HepG2 (cell line): ENCODE measurements around the gene ARVCF. TPM values are rescaled to one million over a fixed set of nuclear protein-coding genes. Genes with fewer than 3 reads are reported as not detected.
A peak's percentile ranks its signal among the peaks of the same experiment; 100 is the strongest.

Experiments used
- AGO2 ChIP-seq: fragments of 200-400 bp; formaldehyde crosslinking; optimal IDR thresholded peaks from 2 replicates; pipeline ENCODE3; 2017; ENCODE audit warnings: mild to moderate bottlenecking, low read depth, low read length, moderate library complexity
- BRCA1 ChIP-seq: sonication (generic); formaldehyde crosslinking; IDR thresholded peaks from 2 replicates; pipeline ENCODE4 v1.4.0; 2020; ENCODE audit warnings: missing genetic modification reagents
- CEBPZ ChIP-seq: IDR thresholded peaks from 2 replicates; pipeline ENCODE4 v1.6.1; 2012; ENCODE audit warnings: low read length, improper control_type of control experiment
- KMT2B ChIP-seq: IDR thresholded peaks from 2 replicates; pipeline ENCODE4 v1.6.1; 2016; ENCODE audit warnings: missing genetic modification reagents, missing compliant biosample characterization
- PHF21A ChIP-seq: sonication (generic); formaldehyde crosslinking; IDR thresholded peaks from 2 replicates; pipeline ENCODE4 v1.5.0; 2020; ENCODE audit warnings: mild to moderate bottlenecking, missing genetic modification reagents
- ZNF281 ChIP-seq: sonication (generic); formaldehyde crosslinking; IDR thresholded peaks from 2 replicates; pipeline ENCODE4 v1.4.0; 2020; ENCODE audit warnings: missing genetic modification reagents, borderline replicate concordance
- ZNF530 ChIP-seq: sonication (generic); formaldehyde crosslinking; IDR thresholded peaks from 2 replicates; pipeline ENCODE4 v1.5.0; 2020; ENCODE audit warnings: low read depth, mild to moderate bottlenecking, missing genetic modification reagents
- ZNF75D ChIP-seq: sonication (generic); formaldehyde crosslinking; IDR thresholded peaks from 2 replicates; pipeline ENCODE4 v1.8.1; 2023; ENCODE audit warnings: missing genetic modification reagents, mild to moderate bottlenecking, borderline replicate concordance
- ZNF788 ChIP-seq: sonication (generic); formaldehyde crosslinking; IDR thresholded peaks from 2 replicates; pipeline ENCODE4 v1.5.0; 2020; ENCODE audit warnings: mild to moderate bottlenecking, missing genetic modification reagents, borderline replicate concordance
- polyA plus RNA-seq, 8 experiments: library from polyadenylated mRNA; depleted of rRNA in 3 of 8; stranded (reverse) in 7 of 8; unstranded in 1 of 8; fragments of >200 nt; fragmentation: Illumina TruSeq in 4 of 8; extraction: Trizol in 4 of 8; gene quantifications; 2 replicates each; pipeline versions ENCODE4 v1.2.1 to v1.2.3, GENCODE V29; 2011 to 2016; ENCODE audit warnings: low read depth in 4 of 8, missing spikeins in 1 of 8, mixed read lengths in 1 of 8; ENCODE audit not compliant: insufficient read depth in 1 of 8
- total RNA-seq, 5 experiments: library from RNA; depleted of rRNA; stranded (reverse); fragments of >200 nt; fragmentation: Illumina TruSeq; extraction: Trizol; gene quantifications; 2 replicates each; pipeline ENCODE4 v1.2.3, GENCODE V29; 2016; ENCODE audit warnings: low read depth in 1 of 5
- TF ChIP-seq, protein P1 (sequence below): sonication (generic); formaldehyde crosslinking; conservative IDR thresholded peaks from 2 replicates; pipeline ENCODE4 v1.4.0; 2020; ENCODE audit warnings: missing genetic modification reagents
- TF ChIP-seq, protein P2 (sequence below): sonication (generic); formaldehyde crosslinking; IDR thresholded peaks from 2 replicates; pipeline ENCODE4 v1.4.0; 2020; ENCODE audit warnings: mild to moderate bottlenecking, missing genetic modification reagents
- TF ChIP-seq, protein P3 (sequence below): sonication (generic); formaldehyde crosslinking; IDR thresholded peaks from 2 replicates; pipeline ENCODE4 v1.4.0; 2020; ENCODE audit warnings: missing genetic modification reagents, mild to moderate bottlenecking, borderline replicate concordance

The ARVCF gene
- total and polyA plus RNA-seq, 2 of the 13 experiments (the other 11 are each of a cell fraction or from before 2014, with no cell fraction given) = 16.4 to 17.7 TPM

- TF ChIP-seq, protein P1, sequence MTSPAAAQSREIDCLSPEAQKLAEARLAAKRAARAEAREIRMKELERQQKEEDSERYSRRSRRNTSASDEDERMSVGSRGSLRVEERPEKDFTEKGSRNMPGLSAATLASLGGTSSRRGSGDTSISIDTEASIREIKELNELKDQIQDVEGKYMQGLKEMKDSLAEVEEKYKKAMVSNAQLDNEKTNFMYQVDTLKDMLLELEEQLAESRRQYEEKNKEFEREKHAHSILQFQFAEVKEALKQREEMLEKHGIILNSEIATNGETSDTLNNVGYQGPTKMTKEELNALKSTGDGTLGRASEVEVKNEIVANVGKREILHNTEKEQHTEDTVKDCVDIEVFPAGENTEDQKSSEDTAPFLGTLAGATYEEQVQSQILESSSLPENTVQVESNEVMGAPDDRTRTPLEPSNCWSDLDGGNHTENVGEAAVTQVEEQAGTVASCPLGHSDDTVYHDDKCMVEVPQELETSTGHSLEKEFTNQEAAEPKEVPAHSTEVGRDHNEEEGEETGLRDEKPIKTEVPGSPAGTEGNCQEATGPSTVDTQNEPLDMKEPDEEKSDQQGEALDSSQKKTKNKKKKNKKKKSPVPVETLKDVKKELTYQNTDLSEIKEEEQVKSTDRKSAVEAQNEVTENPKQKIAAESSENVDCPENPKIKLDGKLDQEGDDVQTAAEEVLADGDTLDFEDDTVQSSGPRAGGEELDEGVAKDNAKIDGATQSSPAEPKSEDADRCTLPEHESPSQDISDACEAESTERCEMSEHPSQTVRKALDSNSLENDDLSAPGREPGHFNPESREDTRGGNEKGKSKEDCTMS (CRISPR knock-in tag) = no peak
- TF ChIP-seq PHF21A (no peak), ZNF788 (peak; percentile 60; the same call in 1 of the 2 replicates), ZNF530 (CRISPR knock-in tag) (no peak), ZNF281 (0 out of 2 replicates have a peak, but pooled peaks have one; percentile 2), CEBPZ (no peak), BRCA1 (no peak), KMT2B (CRISPR knock-in tag) (peak; percentile 28; the same call in 1 of the 2 replicates), ZNF75D (CRISPR knock-in tag) (no peak), AGO2 (peak; percentile 44)
- TF ChIP-seq, protein P2, sequence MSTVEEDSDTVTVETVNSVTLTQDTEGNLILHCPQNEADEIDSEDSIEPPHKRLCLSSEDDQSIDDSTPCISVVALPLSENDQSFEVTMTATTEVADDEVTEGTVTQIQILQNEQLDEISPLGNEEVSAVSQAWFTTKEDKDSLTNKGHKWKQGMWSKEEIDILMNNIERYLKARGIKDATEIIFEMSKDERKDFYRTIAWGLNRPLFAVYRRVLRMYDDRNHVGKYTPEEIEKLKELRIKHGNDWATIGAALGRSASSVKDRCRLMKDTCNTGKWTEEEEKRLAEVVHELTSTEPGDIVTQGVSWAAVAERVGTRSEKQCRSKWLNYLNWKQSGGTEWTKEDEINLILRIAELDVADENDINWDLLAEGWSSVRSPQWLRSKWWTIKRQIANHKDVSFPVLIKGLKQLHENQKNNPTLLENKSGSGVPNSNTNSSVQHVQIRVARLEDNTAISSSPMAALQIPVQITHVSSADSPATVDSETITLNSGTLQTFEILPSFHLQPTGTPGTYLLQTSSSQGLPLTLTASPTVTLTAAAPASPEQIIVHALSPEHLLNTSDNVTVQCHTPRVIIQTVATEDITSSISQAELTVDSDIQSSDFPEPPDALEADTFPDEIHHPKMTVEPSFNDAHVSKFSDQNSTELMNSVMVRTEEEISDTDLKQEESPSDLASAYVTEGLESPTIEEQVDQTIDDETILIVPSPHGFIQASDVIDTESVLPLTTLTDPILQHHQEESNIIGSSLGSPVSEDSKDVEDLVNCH = no peak
- TF ChIP-seq, protein P3, sequence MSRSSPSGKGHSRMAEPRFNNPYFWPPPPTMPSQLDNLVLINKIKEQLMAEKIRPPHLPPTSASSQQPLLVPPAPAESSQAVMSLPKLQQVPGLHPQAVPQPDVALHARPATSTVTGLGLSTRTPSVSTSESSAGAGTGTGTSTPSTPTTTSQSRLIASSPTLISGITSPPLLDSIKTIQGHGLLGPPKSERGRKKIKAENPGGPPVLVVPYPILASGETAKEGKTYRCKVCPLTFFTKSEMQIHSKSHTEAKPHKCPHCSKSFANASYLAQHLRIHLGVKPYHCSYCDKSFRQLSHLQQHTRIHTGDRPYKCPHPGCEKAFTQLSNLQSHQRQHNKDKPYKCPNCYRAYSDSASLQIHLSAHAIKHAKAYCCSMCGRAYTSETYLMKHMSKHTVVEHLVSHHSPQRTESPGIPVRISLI (CRISPR knock-in tag) = no peak; the same call in 1 of the 2 replicates
Measured at GRCh38 chr22:19941365-19942082, 75.1 kb downstream of the ARVCF start, which contains the start of the genes COMT and TXNRD2 (continued).
